IPS-20b (cell line): ENCODE measurements around the gene DGLUCY.
"Not testable (repeated sequence)": the region's sequence is repeated elsewhere in the genome, so short reads cannot be mapped to it uniquely, and the experiment has no call there.

Source experiments
- H3K27ac ChIP-seq: one replicate; pipeline ENCODE4 v1.5.1; 2013; ENCODE audit warnings: low read length
- H3K27me3 ChIP-seq: 2 replicates; pipeline ENCODE4 v1.6.1; 2013; ENCODE audit warnings: mild to moderate bottlenecking, low read length, inconsistent platforms; ENCODE audit not compliant: insufficient read depth
- H3K36me3 ChIP-seq: 2 replicates; pipeline ENCODE4 v1.6.1; 2013; ENCODE audit warnings: low read depth, mild to moderate bottlenecking, inconsistent platforms, low read length, moderate library complexity; ENCODE audit not compliant: insufficient read depth
- H3K4me1 ChIP-seq: 2 replicates; pipeline ENCODE4 v1.6.1; 2013; ENCODE audit warnings: mild to moderate bottlenecking, control low read depth, inconsistent platforms, low read length, moderate library complexity; ENCODE audit not compliant: insufficient read depth
- H3K4me3 ChIP-seq: 2 replicates; pipeline ENCODE4 v1.5.1; 2013; ENCODE audit warnings: mild to moderate bottlenecking, low read length, inconsistent platforms
- H3K9ac ChIP-seq: 2 replicates; pipeline ENCODE4 v1.6.1; 2013; ENCODE audit warnings: low read depth, mild to moderate bottlenecking, inconsistent platforms, low read length, moderate library complexity
- H3K9me3 ChIP-seq: 2 replicates; pipeline ENCODE4 v1.6.1; 2013; ENCODE audit warnings: mild to moderate bottlenecking, low read depth, low read length, inconsistent platforms; ENCODE audit not compliant: insufficient read depth

DGLUCY gene

GRCh38 chr14:91111443-91111842, 2.4 kb upstream of the DGLUCY start:
- Histone ChIP-seq H3K4me1 (peaks cover 25% of the 10 kb centered on the region), H3K4me3 (no peak overlapping the region), H3K9ac (no peak overlapping the region), H3K36me3 (no peaks in the 10 kb centered on the region), H3K27me3 (no peaks in the 10 kb centered on the region), H3K9me3 (no peaks in the 10 kb centered on the region), H3K27ac (no peak overlapping the region)

- H3K9me3 ChIP-seq, result no peaks in the 10 kb centered on the region
- no peak overlapping the region for H3K27ac ChIP-seq
- H3K9ac ChIP-seq, result no peak overlapping the region
- H3K4me3 ChIP-seq, result no peak overlapping the region
- no peaks in the 10 kb centered on the region for H3K27me3 ChIP-seq
- H3K36me3 ChIP-seq, result no peaks in the 10 kb centered on the region
- H3K4me1 ChIP-seq, result peaks cover 29% of the 10 kb centered on the region
Measured at GRCh38 chr14:91112194-91112593, 1.7 kb upstream of the DGLUCY start.

GRCh38 chr14:91114079-91115065, 499 bp downstream of the DGLUCY start:
- H3K27ac ChIP-seq, result peak overlapping the region; percentile 35
- no peaks in the 10 kb centered on the region; the same call in 1 of the 2 replicates for H3K36me3 ChIP-seq
- H3K4me3 ChIP-seq, result peak overlapping the region; percentile 63
- H3K9ac ChIP-seq, result peak overlapping the region; percentile 78
- H3K9me3 ChIP-seq, result no peaks in the 10 kb centered on the region
- no peaks in the 10 kb centered on the region for H3K27me3 ChIP-seq
- peaks cover 36% of the 10 kb centered on the region for H3K4me1 ChIP-seq

GRCh38 chr14:91115986-91116770, 2.3 kb downstream of the DGLUCY start:
- Histone ChIP-seq H3K36me3 (no peaks in the 10 kb centered on the region; the same call in 1 of the 2 replicates), H3K9ac (no peak overlapping the region), H3K4me1 (peaks cover 37% of the 10 kb centered on the region), H3K27ac (no peak overlapping the region), H3K9me3 (no peaks in the 10 kb centered on the region), H3K27me3 (no peaks in the 10 kb centered on the region), H3K4me3 (no peak overlapping the region)

- H3K4me1 ChIP-seq, result peaks cover 37% of the 10 kb centered on the region
- no peaks in the 10 kb centered on the region for H3K27me3 ChIP-seq
- H3K27ac ChIP-seq, result peak overlapping the region; percentile 68
- H3K36me3 ChIP-seq, result no peaks in the 10 kb centered on the region; the same call in 1 of the 2 replicates
- H3K9ac ChIP-seq, result no peak overlapping the region
- H3K9me3 ChIP-seq, result no peaks in the 10 kb centered on the region
- H3K4me3 ChIP-seq, result no peak overlapping the region
Measured at GRCh38 chr14:91116913-91117588, 3.2 kb downstream of the DGLUCY start.

GRCh38 chr14:91117960-91118359, 4.1 kb downstream of the DGLUCY start:
- H3K9ac ChIP-seq, result no peak overlapping the region
- H3K9me3 ChIP-seq, result no peaks in the 10 kb centered on the region
- peaks cover 37% of the 10 kb centered on the region for H3K4me1 ChIP-seq
- no peaks in the 10 kb centered on the region; the same call in 1 of the 2 replicates for H3K36me3 ChIP-seq
- H3K4me3 ChIP-seq, result peak overlapping the region; percentile 15; the same call in 1 of the 2 replicates
- no peaks in the 10 kb centered on the region for H3K27me3 ChIP-seq
- no peak overlapping the region for H3K27ac ChIP-seq

- H3K9me3 ChIP-seq, result no peaks in the 10 kb centered on the region
- H3K36me3 ChIP-seq, result no peaks in the 10 kb centered on the region; the same call in 1 of the 2 replicates
- H3K27ac ChIP-seq, result no peak overlapping the region
- H3K9ac ChIP-seq, result no peak overlapping the region
- no peaks in the 10 kb centered on the region for H3K27me3 ChIP-seq
- no peak overlapping the region for H3K4me3 ChIP-seq
- peaks cover 33% of the 10 kb centered on the region for H3K4me1 ChIP-seq
Measured at GRCh38 chr14:91118511-91119068, 4.7 kb downstream of the DGLUCY start.

GRCh38 chr14:91119556-91120311, 5.9 kb downstream of the DGLUCY start:
- Histone ChIP-seq H3K27ac (no peak overlapping the region), H3K27me3 (no peaks in the 10 kb centered on the region), H3K9ac (no peak overlapping the region), H3K9me3 (no peaks in the 10 kb centered on the region), H3K4me1 (peaks cover 26% of the 10 kb centered on the region), H3K4me3 (no peak overlapping the region), H3K36me3 (no peaks in the 10 kb centered on the region; the same call in 1 of the 2 replicates)

GRCh38 chr14:91123201-91123600, 9.3 kb downstream of the DGLUCY start:
- Histone ChIP-seq H3K9ac (no peak overlapping the region), H3K4me1 (peaks cover 3% of the 10 kb centered on the region; the same call in 1 of the 2 replicates), H3K27ac (no peak overlapping the region), H3K4me3 (no peak overlapping the region), H3K27me3 (no peaks in the 10 kb centered on the region), H3K9me3 (no peaks in the 10 kb centered on the region), H3K36me3 (no peaks in the 10 kb centered on the region; the same call in 1 of the 2 replicates)

GRCh38 chr14:91124406-91125270, 10.8 kb downstream of the DGLUCY start:
- H3K27me3 ChIP-seq, H3K27ac ChIP-seq, H3K36me3 ChIP-seq, H3K4me1 ChIP-seq, H3K9ac ChIP-seq, H3K9me3 ChIP-seq, H3K4me3 ChIP-seq: not testable (repeated sequence)
